PC-9 (cell line): ENCODE data around the gene KRT16.
"Not testable (repeated sequence)": the region's sequence is repeated elsewhere in the genome, so short reads cannot be mapped to it uniquely, and the experiment has no call there.

ENCODE experiments used
- CTCF ChIP-seq: fragments of 200-600 bp; sonication (generic); conservative IDR thresholded peaks from 2 replicates; pipeline ENCODE4 v1.6.1; 2017; ENCODE audit warnings: mixed run types, antibody characterized with exemption, mild to moderate bottlenecking, moderate library complexity
- EZH2 ChIP-seq: fragments of 200-600 bp; sonication (generic); IDR thresholded peaks from 2 replicates; pipeline ENCODE4 v1.8.0; 2017; ENCODE audit warnings: antibody characterized with exemption, low read depth

GRCh38 chr17:41614767-41615166, 2.2 kb upstream of the KRT16 start:
- TF ChIP-seq CTCF, EZH2: not testable (repeated sequence)
